ENCODE data around the gene ERI2. TPM values are rescaled to one million over a fixed set of nuclear protein-coding genes. Genes with fewer than 3 reads are reported as not detected.

The ERI2 gene
- total RNA-seq, 1 experiment from 2014 or later = 22.4 TPM

GRCh38 chr16:20782470-20782869 is 23.8 kb downstream of the ERI2 start:
- no peak overlapping the region for H3K56ac ChIP-seq (ENCODE audit: insufficient read length, low read depth, low read length)
- no peak overlapping the region for H2BK15ac ChIP-seq (ENCODE audit: low read depth, low read length)
- H2AFZ ChIP-seq (ENCODE audit: low read length) = no peak overlapping the region
- no peak overlapping the region for H3K4me2 ChIP-seq (ENCODE audit: insufficient read depth, insufficient read length, low read length)
- TF ChIP-seq CTCF (conservative IDR thresholded peaks at IDR 0.05) = no peak
- H3K4ac ChIP-seq (ENCODE audit: low read depth, low read length) = no peak overlapping the region
- H3K4me1 ChIP-seq (ENCODE audit: insufficient read depth, low read length) = no peaks in the 10 kb centered on the region
- no peaks in the 10 kb centered on the region for H3K9me3 ChIP-seq (ENCODE audit: control insufficient read depth, low read depth, low read length)
- no peak overlapping the region for H3K27ac ChIP-seq (ENCODE audit: insufficient read length, low read depth, low read length)
- H2AK5ac ChIP-seq (ENCODE audit: insufficient read length, low read length) = no peak overlapping the region
- no peak overlapping the region for H2BK20ac ChIP-seq (ENCODE audit: low read depth, low read length, poor library complexity, severe bottlenecking)
- H3K79me2 ChIP-seq (ENCODE audit: insufficient read depth, low read length) = no peaks in the 10 kb centered on the region
- H4K20me1 ChIP-seq (ENCODE audit: control insufficient read depth, insufficient read depth, insufficient read length) = no peaks in the 10 kb centered on the region
- no peak overlapping the region for H3K18ac ChIP-seq (ENCODE audit: insufficient read length, low read depth, low read length)
- H3K14ac ChIP-seq (ENCODE audit: insufficient read depth, low read length) = no peak overlapping the region
- no peaks in the 10 kb centered on the region for H3K27me3 Mint-ChIP-seq (ENCODE audit: low read depth)
- H4K91ac ChIP-seq (ENCODE audit: insufficient read length, low read depth, low read length) = no peak overlapping the region
- no peak overlapping the region for H3K27ac Mint-ChIP-seq
- H2BK12ac ChIP-seq (ENCODE audit: insufficient read length, low read depth, low read length) = no peak overlapping the region
- no peaks in the 10 kb centered on the region for H3K27me3 ChIP-seq (ENCODE audit: insufficient read depth, low read length)
- no CpG with 5 or more reads among the region's 2 CpGs for WGBS (ENCODE audit: extremely low coverage, insufficient read length, low lambda C conversion rate)
- H3K4me1 Mint-ChIP-seq = no peaks in the 10 kb centered on the region; a peak in 2 of 4 replicates
- H4K5ac ChIP-seq (ENCODE audit: insufficient read length, low read depth, low read length) = no peak overlapping the region
- H4K8ac ChIP-seq (replicated peaks; ENCODE audit: insufficient read length, low read depth, low read length) = no peak overlapping the region
- H3K36me3 Mint-ChIP-seq (ENCODE audit: insufficient read depth in 1 of 3, low read depth in 3 of 3) = no peaks in the 10 kb centered on the region
- H3K79me1 ChIP-seq (ENCODE audit: insufficient read depth, low read depth, low read length, poor library complexity, severe bottlenecking) = no peaks in the 10 kb centered on the region
- H3T11ph ChIP-seq (ENCODE audit: low read length) = no peak overlapping the region
- H3K9ac ChIP-seq (ENCODE audit: extremely low read depth, insufficient read length, low read length) = no peak overlapping the region
- no peak overlapping the region for H2BK120ac ChIP-seq (ENCODE audit: low read depth, low read length, poor library complexity, severe bottlenecking)
- H3K23me2 ChIP-seq (ENCODE audit: insufficient read length, low read depth, low read length, poor library complexity, severe bottlenecking) = no peaks in the 10 kb centered on the region
- H3K23ac ChIP-seq (ENCODE audit: insufficient read length, low read depth, low read length) = no peak overlapping the region
- no peak overlapping the region for H2BK5ac ChIP-seq (ENCODE audit: insufficient read length, low read length)
- H3K9me3 Mint-ChIP-seq = no peaks in the 10 kb centered on the region
- H3K4me3 Mint-ChIP-seq = no peak overlapping the region
- no peak for DNase-seq

All from H9 (cell line).